B cell (primary cell): ENCODE measurements around the gene PPP6R2. TPM values are rescaled to one million over a fixed set of nuclear protein-coding genes. Genes with fewer than 3 reads are reported as not detected.

Source experiments
- ATAC-seq: fragments of 200-7000 bp; cut with Tn5 transposase; one replicate; pipeline ENCODE4 v1.10.0; 2021; ENCODE audit warnings: low read depth, mild to moderate bottlenecking, moderate number of reproducible peaks, moderate library complexity
- CTCF ChIA-PET: fragments of 350-600 bp; sonication (Branson Sonifier 250); formaldehyde crosslinking; loops from one replicate; lab custom pipeline; 2021; ENCODE audit warnings: antibody characterized with exemption, inconsistent platforms; lab: Charles Lee
- POLR2A ChIA-PET: fragments of 350-600 bp; sonication (Branson Sonifier 250); formaldehyde crosslinking; loops from one replicate; lab custom pipeline; 2021; ENCODE audit warnings: antibody characterized with exemption; lab: Charles Lee
- DNase-seq: peaks from one replicate; pipeline ENCODE4 v3.0.0; 2013
- H2AFZ ChIP-seq: 2 replicates; pipeline ENCODE4 v1.6.1; 2012; ENCODE audit warnings: mild to moderate bottlenecking, low read depth, low read length; ENCODE audit not compliant: insufficient read depth, poor library complexity, severe bottlenecking
- H3K27ac ChIP-seq, 2 donors: 1 replicate in 1 of 2; 2 replicates in 1 of 2; pipeline ENCODE4 v1.5.1; 2012 to 2013; ENCODE audit warnings: low read length in 2 of 2, mild to moderate bottlenecking in 2 of 2, moderate library complexity in 1 of 2
- H3K27me3 ChIP-seq, 4 experiments: fragments of 200-600 bp in 1 of 4; sonication (generic) in 1 of 4; replicated peaks in 1 of 4; 1 replicate in 2 of 4; 2 replicates in 2 of 4; pipeline versions ENCODE4 v1.6.1 to v1.7.0; 2013 to 2016; ENCODE audit warnings: low read length in 3 of 4, mild to moderate bottlenecking in 2 of 4, mixed read lengths in 1 of 4, moderate library complexity in 1 of 4; ENCODE audit not compliant: insufficient read depth in 4 of 4, control insufficient read depth in 3 of 4; ENCODE audit errors: control extremely low read depth in 1 of 4
- H3K36me3 ChIP-seq, 2 experiments: replicated peaks in 1 of 2; 1 replicate in 1 of 2; 2 replicates in 1 of 2; pipeline versions ENCODE4 v1.6.1 to v1.7.1; 2013; ENCODE audit warnings: low read length in 1 of 2; ENCODE audit not compliant: insufficient read depth in 2 of 2, control insufficient read depth in 1 of 2; ENCODE audit errors: control extremely low read depth in 1 of 2, extremely low read depth in 1 of 2
- H3K4me1 ChIP-seq, 2 donors: fragments of 200-600 bp in 1 of 2; sonication (generic) in 1 of 2; 1 replicate in 1 of 2; 2 replicates in 1 of 2; pipeline versions ENCODE4 v1.5.1 to v1.6.1; 2013 to 2017; ENCODE audit warnings: low read length in 2 of 2; ENCODE audit not compliant: control insufficient read depth in 2 of 2, insufficient read depth in 2 of 2
- H3K4me2 ChIP-seq: replicated peaks from 2 replicates; pipeline ENCODE3; 2012; ENCODE audit warnings: mild to moderate bottlenecking, low read depth, low read length; ENCODE audit not compliant: poor library complexity, severe bottlenecking
- H3K4me3 ChIP-seq, 5 experiments: fragments of 200-600 bp in 1 of 5; sonication (generic) in 1 of 5; 1 replicate in 3 of 5; 2 replicates in 2 of 5; pipeline versions ENCODE4 v1.5.1 to v1.7.0; 2011 to 2016; ENCODE audit warnings: low read length in 4 of 5, mild to moderate bottlenecking in 4 of 5, low read depth in 2 of 5, control low read depth in 1 of 5, moderate library complexity in 1 of 5; ENCODE audit not compliant: insufficient read depth in 1 of 5; ENCODE audit errors: control extremely low read depth in 1 of 5, extremely low read depth in 1 of 5
- H3K79me2 ChIP-seq: fragments of 200-600 bp; sonication (generic); one replicate; pipeline ENCODE4 v1.6.0; 2016; ENCODE audit warnings: low read length; ENCODE audit not compliant: control insufficient read depth, insufficient read depth
- H3K9ac ChIP-seq: fragments of 200-600 bp; sonication (generic); 2 replicates; pipeline ENCODE4 v1.6.1; 2017; ENCODE audit warnings: mild to moderate bottlenecking, low read length, moderate library complexity
- H3K9me3 ChIP-seq, 3 donors: one replicate each; pipeline versions ENCODE4 v1.6.1 to v1.7.1; 2013; ENCODE audit warnings: low read length in 2 of 3; ENCODE audit not compliant: control insufficient read depth in 2 of 3, insufficient read depth in 1 of 3; ENCODE audit errors: control extremely low read depth in 1 of 3
- H4K20me1 ChIP-seq: 2 replicates; pipeline ENCODE4 v1.6.0; 2012; ENCODE audit warnings: mild to moderate bottlenecking, low read length; ENCODE audit not compliant: insufficient read depth, control insufficient read depth, poor library complexity, severe bottlenecking
- H3K27ac Mint-ChIP-seq: one replicate; pipeline ENCODE4 v1.8.0; 2021; ENCODE audit warnings: mixed read lengths
- H3K27me3 Mint-ChIP-seq: one replicate; pipeline ENCODE4 v1.8.0; 2021; ENCODE audit warnings: mixed read lengths
- H3K4me1 Mint-ChIP-seq: one replicate; pipeline ENCODE4 v1.8.0; 2021; ENCODE audit warnings: mixed read lengths
- H3K4me3 Mint-ChIP-seq: one replicate; pipeline ENCODE4 v1.8.0; 2021; ENCODE audit warnings: mixed read lengths
- H3K9me3 Mint-ChIP-seq: one replicate; pipeline ENCODE4 v1.8.0; 2022; ENCODE audit warnings: mixed read lengths; ENCODE audit not compliant: insufficient read depth
- EZH2 ChIP-seq: IDR thresholded peaks from 2 replicates; pipeline ENCODE4 v1.6.1; 2012; ENCODE audit warnings: borderline replicate concordance, low read depth, mild to moderate bottlenecking, moderate library complexity, low read length; ENCODE audit not compliant: insufficient read depth, poor library complexity, severe bottlenecking
- WGBS: methylation state at CpG from one replicate; pipeline ENCODE4 v1.1.5; 2013; ENCODE audit warnings: missing lambda C conversion rate; ENCODE audit not compliant: insufficient coverage; 5-methylcytosine and 5-hydroxymethylcytosine counted together
- intact Hi-C: fragments of 100-400 bp; cut with micrococcal nuclease; formaldehyde crosslinking; loops from one replicate; pipeline ENCODE4 v1.10.0; 2022
- polyA plus RNA-seq: library from polyadenylated mRNA; depleted of rRNA; stranded (reverse); fragments of >200 nt; gene quantifications from 2 replicates; pipeline ENCODE4 v1.2.3, GENCODE V29; 2012
- total RNA-seq, 2 donors: library from RNA; stranded (reverse); fragments of 120-200 nt in 1 of 2; gene quantifications; 1 replicate in 1 of 2; 2 replicates in 1 of 2; pipeline versions ENCODE4 v1.2.3 to v1.2.4, GENCODE V29; 2013 to 2022
- TF ChIP-seq, protein P1 (sequence below): fragments of 200-600 bp; IDR thresholded peaks from one replicate; pipeline ENCODE4 v1.8.0; 2022; ENCODE audit warnings: antibody characterized with exemption, mild to moderate bottlenecking

The PPP6R2 gene
- total and polyA plus RNA-seq, 2 donors (not counting 1 experiment from before 2014, with no cell fraction given), result 91.4 to 98.7 TPM

DNA sequence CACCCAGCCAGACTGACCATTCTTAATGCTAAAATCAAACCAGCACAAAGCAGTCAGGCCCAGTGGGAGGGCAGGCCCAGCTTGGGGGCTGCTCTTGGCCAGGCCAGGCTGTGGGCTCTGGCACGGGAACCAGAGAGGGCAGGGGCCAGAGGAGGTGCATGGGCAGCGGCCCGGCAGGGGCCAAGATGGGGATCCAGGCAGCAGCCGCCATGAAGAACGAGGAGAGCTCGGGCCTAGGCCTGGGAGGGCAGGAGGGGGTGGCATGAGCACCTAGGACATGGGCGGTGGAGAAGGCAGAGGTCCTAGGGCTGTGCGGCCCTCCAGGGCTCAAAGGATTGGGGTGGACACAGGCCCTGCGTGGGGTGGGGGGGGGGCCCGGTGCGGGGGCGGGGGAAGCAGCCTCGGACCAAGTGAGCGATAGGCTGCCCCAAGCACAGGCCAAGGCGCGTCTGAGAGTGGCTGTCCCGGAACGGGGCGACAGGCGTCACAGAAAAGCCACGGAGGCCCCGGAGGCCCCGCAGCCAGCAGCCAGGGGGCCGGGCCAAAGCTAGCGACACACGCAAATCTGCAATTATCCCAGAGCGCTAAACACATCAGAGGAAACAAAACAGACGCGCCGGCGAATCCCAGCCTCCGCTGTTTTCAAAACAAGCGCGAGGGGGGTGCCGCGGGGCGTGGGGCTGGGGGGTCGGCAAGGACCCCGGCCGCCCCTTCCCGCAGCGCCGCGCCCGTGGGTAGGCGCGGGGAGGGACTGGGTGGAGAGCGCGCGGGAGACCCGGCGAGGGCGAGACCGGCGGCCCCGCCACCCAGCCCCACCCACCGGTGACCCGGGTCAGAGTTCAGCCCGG, 44.0 kb upstream of the PPP6R2 start:
- H3K36me3 ChIP-seq, result no peaks in the 10 kb centered on the region
- DNase-seq, result peak; percentile 50
- H3K4me2 ChIP-seq, result peak overlapping the region; percentile 95
- H3K27me3 ChIP-seq, result peaks cover 0 to 10% (median 3%) of the 10 kb centered on the region in 4 experiments
- WGBS, result 34% methylated on average over 53 of the region's 59 CpGs
- H3K27ac ChIP-seq, result no peak overlapping the region
- H3K79me2 ChIP-seq, result no peaks in the 10 kb centered on the region
- peak overlapping the region; percentile 29 for H3K9ac ChIP-seq
- peaks cover 0 to 3% (median 0%) of the 10 kb centered on the region in 3 donors for H3K9me3 ChIP-seq
- peaks cover 51 to 56% of the 10 kb centered on the region in 2 donors for H3K4me1 ChIP-seq
- Mint-ChIP-seq H3K27me3 (peaks cover 7% of the 10 kb centered on the region), H3K27ac (peak overlapping the region; percentile 59), H3K4me1 (peaks cover 56% of the 10 kb centered on the region), H3K4me3 (peak overlapping the region; percentile 70), H3K9me3 (no peaks in the 10 kb centered on the region)
- ATAC-seq, result peak; percentile 25
- H2AFZ ChIP-seq, result peak overlapping the region; percentile 38
- H3K4me3 ChIP-seq, result peak overlapping the region in 3 of 5 experiments; percentile 16 to 27 (median 17)
- ChIA-PET CTCF (interaction anchor here (1.0 to 1.9 kb wide), 3 partner anchors 20 to 28 kb away, joined by 3 to 4 read pairs (median 3); no protein-coding TSS in a partner anchor), POLR2A (interaction anchor here (0.6 to 7.5 kb wide), 4 partner anchors 12 to 57 kb away, joined by 3 to 61 read pairs (median 4); partner anchors contain the start of gene DENND6B)
- no peaks in the 10 kb centered on the region for H4K20me1 ChIP-seq
- intact Hi-C loops, result no loop called here
- TF ChIP-seq EZH2, result no peak
- TF ChIP-seq, protein P1, sequence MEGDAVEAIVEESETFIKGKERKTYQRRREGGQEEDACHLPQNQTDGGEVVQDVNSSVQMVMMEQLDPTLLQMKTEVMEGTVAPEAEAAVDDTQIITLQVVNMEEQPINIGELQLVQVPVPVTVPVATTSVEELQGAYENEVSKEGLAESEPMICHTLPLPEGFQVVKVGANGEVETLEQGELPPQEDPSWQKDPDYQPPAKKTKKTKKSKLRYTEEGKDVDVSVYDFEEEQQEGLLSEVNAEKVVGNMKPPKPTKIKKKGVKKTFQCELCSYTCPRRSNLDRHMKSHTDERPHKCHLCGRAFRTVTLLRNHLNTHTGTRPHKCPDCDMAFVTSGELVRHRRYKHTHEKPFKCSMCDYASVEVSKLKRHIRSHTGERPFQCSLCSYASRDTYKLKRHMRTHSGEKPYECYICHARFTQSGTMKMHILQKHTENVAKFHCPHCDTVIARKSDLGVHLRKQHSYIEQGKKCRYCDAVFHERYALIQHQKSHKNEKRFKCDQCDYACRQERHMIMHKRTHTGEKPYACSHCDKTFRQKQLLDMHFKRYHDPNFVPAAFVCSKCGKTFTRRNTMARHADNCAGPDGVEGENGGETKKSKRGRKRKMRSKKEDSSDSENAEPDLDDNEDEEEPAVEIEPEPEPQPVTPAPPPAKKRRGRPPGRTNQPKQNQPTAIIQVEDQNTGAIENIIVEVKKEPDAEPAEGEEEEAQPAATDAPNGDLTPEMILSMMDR, result no peak
